ENCODE results near the gene SEC14L3. TPM values are rescaled to one million over a fixed set of nuclear protein-coding genes. Genes with fewer than 3 reads are reported as not detected.
A peak's percentile ranks its signal among the peaks of the same experiment; 100 is the strongest.

SEC14L3 gene
- total RNA-seq, 1 experiment from 2014 or later = not detected

GRCh38 chr22:30423959-30424533, 47.8 kb downstream of the SEC14L3 start (continued):
- no peak for TF ChIP-seq ERG (CRISPR knock-in tag; IDR thresholded peaks at IDR 0.05)
- no peak for TF ChIP-seq ATF2 (CRISPR knock-in tag; IDR thresholded peaks at IDR 0.05; ENCODE audit: borderline replicate concordance, low read depth)
- no peak for TF ChIP-seq ELF4 (CRISPR knock-in tag; IDR thresholded peaks at IDR 0.05; ENCODE audit: low read depth)
- no peak; the same call in 1 of the 2 replicates for TF ChIP-seq ETV6 (CRISPR knock-in tag; IDR thresholded peaks at IDR 0.05)
- no peak for TF ChIP-seq ATF1 (CRISPR knock-in tag; IDR thresholded peaks at IDR 0.05)
- TF ChIP-seq CREB1 (CRISPR knock-in tag; IDR thresholded peaks at IDR 0.05) = no peak
- TF ChIP-seq FOXK1 (CRISPR knock-in tag; IDR thresholded peaks at IDR 0.05) = peak; percentile 33; the same call in 1 of the 2 replicates
- TF ChIP-seq FOXJ3 (CRISPR knock-in tag; IDR thresholded peaks at IDR 0.05; ENCODE audit: borderline replicate concordance) = no peak
- TF ChIP-seq NR2C2 (CRISPR knock-in tag; IDR thresholded peaks at IDR 0.05) = no peak
- no peak for TF ChIP-seq GTF2I (CRISPR knock-in tag; conservative IDR thresholded peaks at IDR 0.05)
- no peak for TF ChIP-seq IRF1 (CRISPR knock-in tag; IDR thresholded peaks at IDR 0.05)
- no peak for TF ChIP-seq GRHL2 (CRISPR knock-in tag; IDR thresholded peaks at IDR 0.05; ENCODE audit: insufficient replicate concordance, severe bottlenecking)
- TF ChIP-seq TEAD1 (CRISPR knock-in tag; IDR thresholded peaks at IDR 0.05) = peak; percentile 68; the same call in 1 of the 2 replicates
- no peak for TF ChIP-seq ARID4B (CRISPR knock-in tag; IDR thresholded peaks at IDR 0.05; ENCODE audit: borderline replicate concordance)
- no peak for TF ChIP-seq E2F4 (CRISPR knock-in tag; IDR thresholded peaks at IDR 0.05; ENCODE audit: borderline replicate concordance, low read depth)
- 0 out of 2 replicates have a peak, but pooled peaks have one; percentile 31 for TF ChIP-seq HMGXB4 (CRISPR knock-in tag; IDR thresholded peaks at IDR 0.05)
- no peak for TF ChIP-seq ZNF512 (CRISPR knock-in tag; IDR thresholded peaks at IDR 0.05; ENCODE audit: borderline replicate concordance)
- no peak for TF ChIP-seq NFATC4 (CRISPR knock-in tag; IDR thresholded peaks at IDR 0.05)
- TF ChIP-seq STAT6 (CRISPR knock-in tag; conservative IDR thresholded peaks at IDR 0.05; ENCODE audit: low read depth) = no peak
- no peak for TF ChIP-seq OVOL2 (CRISPR knock-in tag; IDR thresholded peaks at IDR 0.05; ENCODE audit: borderline replicate concordance)
- peak; percentile 96 for TF ChIP-seq USF2 (CRISPR knock-in tag; IDR thresholded peaks at IDR 0.05)
- no peak for TF ChIP-seq RORB (CRISPR knock-in tag; IDR thresholded peaks at IDR 0.05)
- TF ChIP-seq ZNF423 (CRISPR knock-in tag; IDR thresholded peaks at IDR 0.05) = no peak

Data from WTC11 (cell line).